MM.1S (cell line): ENCODE results near the gene SETD1A.
"Not testable (repeated sequence)": the region's sequence is repeated elsewhere in the genome, so short reads cannot be mapped to it uniquely, and the experiment has no call there.

Source experiments
- DNase-seq: peaks from one replicate; pipeline ENCODE4 v3.0.0-alpha.2; 2015
- H2AFZ ChIP-seq: fragments of 300-600 bp; sonication (generic); 2 replicates; pipeline ENCODE4 v1.6.0; 2016; ENCODE audit warnings: antibody characterized with exemption, low read length
- H3F3A ChIP-seq: fragments of 300-600 bp; sonication (generic); 2 replicates; pipeline ENCODE4 v1.6.1; 2016; ENCODE audit warnings: mild to moderate bottlenecking, antibody characterized with exemption, low read length, moderate library complexity, mixed read lengths; ENCODE audit not compliant: insufficient read depth
- H3K27ac ChIP-seq: fragments of 300-600 bp; sonication (generic); 2 replicates; pipeline ENCODE4 v1.5.1; 2016; ENCODE audit warnings: mild to moderate bottlenecking, low read length
- H3K27me3 ChIP-seq: fragments of 300-600 bp; sonication (generic); replicated peaks from 2 replicates; pipeline ENCODE4 v1.6.0; 2016; ENCODE audit warnings: low read length; ENCODE audit not compliant: insufficient read depth
- H3K36me3 ChIP-seq: fragments of 300-600 bp; sonication (generic); replicated peaks from 2 replicates; pipeline ENCODE4 v1.6.1; 2016; ENCODE audit warnings: mild to moderate bottlenecking, low read length, mixed read lengths; ENCODE audit not compliant: insufficient read depth
- H3K4me1 ChIP-seq: fragments of 300-600 bp; sonication (generic); 2 replicates; pipeline ENCODE4 v1.6.1; 2016; ENCODE audit warnings: low read length, mixed read lengths
- H3K4me2 ChIP-seq: fragments of 300-600 bp; sonication (generic); 2 replicates; pipeline ENCODE4 v1.6.0; 2016; ENCODE audit warnings: low read depth, low read length
- H3K4me3 ChIP-seq: fragments of 300-600 bp; sonication (generic); 2 replicates; pipeline ENCODE4 v1.5.1; 2016; ENCODE audit warnings: low read length, mixed read lengths
- H3K79me2 ChIP-seq: fragments of 300-600 bp; sonication (generic); 2 replicates; pipeline ENCODE4 v1.6.1; 2016; ENCODE audit warnings: mixed run types, low read length, mixed read lengths
- H3K9ac ChIP-seq: fragments of 300-600 bp; sonication (generic); 2 replicates; pipeline ENCODE4 v1.6.1; 2016; ENCODE audit warnings: low read length, mixed read lengths
- H3K9me2 ChIP-seq: fragments of 300-600 bp; sonication (generic); replicated peaks from 2 replicates; pipeline ENCODE4 v1.6.1; 2016; ENCODE audit warnings: mild to moderate bottlenecking, low read length, mixed read lengths; ENCODE audit not compliant: insufficient read depth
- H3K9me3 ChIP-seq: fragments of 300-600 bp; sonication (generic); replicated peaks from 2 replicates; pipeline ENCODE4 v1.6.1; 2016; ENCODE audit warnings: mild to moderate bottlenecking, low read length, mixed read lengths; ENCODE audit not compliant: insufficient read depth
- H4K20me1 ChIP-seq: fragments of 300-600 bp; sonication (generic); 2 replicates; pipeline ENCODE4 v1.6.1; 2016; ENCODE audit warnings: mild to moderate bottlenecking, low read length, moderate library complexity, mixed read lengths; ENCODE audit not compliant: insufficient read depth
- CTCF ChIP-seq: fragments of 300-600 bp; sonication (generic); IDR thresholded peaks from 2 replicates; pipeline ENCODE4 v1.5.1; 2016; ENCODE audit warnings: antibody characterized with exemption, low read length, mixed read lengths
- EZH2 ChIP-seq: fragments of 300-600 bp; sonication (generic); optimal IDR thresholded peaks from 2 replicates; pipeline ENCODE3; 2017; ENCODE audit warnings: low read depth, mild to moderate bottlenecking, antibody characterized with exemption, low read length, mixed read lengths
- EZH2phosphoT487 ChIP-seq: fragments of 300-600 bp; sonication (generic); IDR thresholded peaks from 2 replicates; pipeline ENCODE4 v1.6.1; 2018; ENCODE audit warnings: antibody characterized with exemption, low read length

Gene SETD1A

DNA sequence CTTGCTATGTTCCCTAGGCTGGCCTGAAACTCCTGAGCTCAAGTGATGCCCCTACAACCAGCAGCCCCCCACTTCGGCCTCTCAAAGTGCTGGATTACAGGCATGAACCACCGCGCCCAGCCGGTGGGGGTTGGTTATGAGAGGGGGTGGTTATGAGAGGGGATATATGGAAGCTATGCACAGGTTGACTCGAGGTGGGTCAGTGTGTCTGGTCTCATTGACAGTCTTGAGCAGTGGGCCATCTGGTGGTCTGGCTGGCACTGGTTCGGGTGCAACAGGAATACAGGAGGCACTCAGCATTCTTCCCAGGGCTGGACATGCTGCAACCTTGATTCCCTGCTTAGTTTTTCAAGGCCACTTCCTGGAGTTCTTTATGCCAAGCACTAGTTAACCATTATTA is 58.5 kb downstream of the SETD1A start:
- H3K4me2 ChIP-seq: no peak overlapping the region
- no peaks in the 10 kb centered on the region for H3K4me1 ChIP-seq
- TF ChIP-seq CTCF: no peak
- TF ChIP-seq EZH2phosphoT487: no peak
- TF ChIP-seq EZH2: no peak
- H3K9me2 ChIP-seq: no peaks in the 10 kb centered on the region
- no peaks in the 10 kb centered on the region for H3K79me2 ChIP-seq
- no peak overlapping the region for H3K27ac ChIP-seq
- H3F3A ChIP-seq: no peaks in the 10 kb centered on the region
- no peaks in the 10 kb centered on the region for H3K36me3 ChIP-seq
- H3K27me3 ChIP-seq: peaks cover 24% of the 10 kb centered on the region
- no peaks in the 10 kb centered on the region for H4K20me1 ChIP-seq
- no peak overlapping the region for H3K9ac ChIP-seq
- DNase-seq: no peak
- H3K9me3 ChIP-seq: no peaks in the 10 kb centered on the region
- H3K4me3 ChIP-seq: no peak overlapping the region
- no peak overlapping the region for H2AFZ ChIP-seq

- H2AFZ ChIP-seq, H3K27ac ChIP-seq, H3K4me3 ChIP-seq, H3K79me2 ChIP-seq, H3F3A ChIP-seq, H3K9ac ChIP-seq, H3K9me2 ChIP-seq, DNase-seq, H3K4me1 ChIP-seq, H3K36me3 ChIP-seq, H3K27me3 ChIP-seq, H3K4me2 ChIP-seq, H3K9me3 ChIP-seq, H4K20me1 ChIP-seq: not testable (repeated sequence)
These were observed 60.2 kb downstream of the SETD1A start for GRCh38 chr16:31017756-31018155.

DNA sequence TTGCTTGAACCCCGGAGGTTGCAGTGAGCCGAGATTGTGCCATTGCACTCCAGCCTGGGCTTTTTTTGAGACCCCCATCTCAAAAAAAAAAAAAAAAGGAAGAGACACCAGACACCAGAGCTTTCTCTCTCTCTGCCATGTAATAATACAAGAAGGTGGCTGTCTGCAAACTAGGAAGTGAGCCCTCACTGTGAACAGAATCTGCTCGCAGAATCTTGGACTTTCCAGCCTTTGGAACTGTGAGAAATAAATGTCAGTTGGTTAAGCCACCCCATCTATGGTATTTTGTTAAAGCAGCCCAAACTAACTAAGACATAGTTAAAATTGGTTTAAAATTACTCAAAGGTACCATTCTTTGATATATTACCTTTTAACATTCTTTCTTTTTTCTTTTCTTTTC is 63.0 kb downstream of the SETD1A start:
- Histone ChIP-seq H3K4me2 (no peak overlapping the region), H3F3A (no peaks in the 10 kb centered on the region), H3K9ac (no peak overlapping the region), H3K36me3 (no peaks in the 10 kb centered on the region), H3K79me2 (no peaks in the 10 kb centered on the region), H2AFZ (no peak overlapping the region), H3K27me3 (no peaks in the 10 kb centered on the region; the same call in 1 of the 2 replicates), H3K9me3 (no peaks in the 10 kb centered on the region), H3K4me1 (peaks cover 5% of the 10 kb centered on the region; the same call in 1 of the 2 replicates), H3K9me2 (no peaks in the 10 kb centered on the region), H3K4me3 (no peak overlapping the region), H3K27ac (no peak overlapping the region), H4K20me1 (no peaks in the 10 kb centered on the region)
- TF ChIP-seq CTCF (no peak), EZH2phosphoT487 (no peak), EZH2 (no peak)
- no peak for DNase-seq

DNA sequence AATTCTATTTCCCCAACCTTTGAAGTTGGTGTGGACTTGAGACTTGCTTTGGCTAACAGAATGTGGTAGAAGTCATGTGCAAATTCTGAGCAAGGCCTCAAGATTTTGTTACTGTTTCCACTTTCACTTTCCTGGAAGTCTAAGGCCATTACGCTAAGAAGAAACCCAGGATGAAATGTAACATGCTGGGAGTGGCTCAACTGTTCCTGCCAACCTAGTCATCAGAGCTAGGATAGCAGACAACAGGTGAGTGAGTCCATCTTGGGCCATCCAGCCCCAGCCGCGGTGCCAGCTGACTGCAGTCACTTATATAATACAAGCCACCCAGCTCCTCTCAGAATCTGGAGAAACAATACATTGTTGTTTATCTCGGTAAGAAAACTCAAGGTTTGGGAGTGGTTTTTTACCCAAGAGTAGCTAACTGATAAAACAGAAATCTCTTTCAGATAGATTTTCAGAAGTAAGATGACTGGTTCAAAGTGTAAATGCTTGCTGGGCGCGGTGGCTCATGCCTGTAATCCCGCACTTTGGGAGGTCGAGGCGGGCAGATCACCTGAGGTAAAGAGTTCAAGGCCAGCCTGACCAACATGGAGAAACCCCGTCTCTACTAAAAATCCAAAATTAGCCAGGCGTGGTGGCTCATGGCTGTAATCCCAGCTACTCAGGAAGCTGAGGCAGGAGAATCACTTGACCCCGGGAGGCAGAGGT is 65.1 kb downstream of the SETD1A start:
- no peak overlapping the region for H3K4me2 ChIP-seq
- no peaks in the 10 kb centered on the region for H3K79me2 ChIP-seq
- H3K36me3 ChIP-seq: no peaks in the 10 kb centered on the region
- H3K4me1 ChIP-seq: peaks cover 5% of the 10 kb centered on the region; the same call in 1 of the 2 replicates
- no peaks in the 10 kb centered on the region for H3K9me3 ChIP-seq
- H2AFZ ChIP-seq: no peak overlapping the region
- no peak overlapping the region for H3K4me3 ChIP-seq
- H3K27me3 ChIP-seq: no peaks in the 10 kb centered on the region
- TF ChIP-seq CTCF: no peak
- TF ChIP-seq EZH2phosphoT487: no peak
- no peak for TF ChIP-seq EZH2
- H3K9me2 ChIP-seq: no peaks in the 10 kb centered on the region
- H4K20me1 ChIP-seq: no peaks in the 10 kb centered on the region
- no peaks in the 10 kb centered on the region for H3F3A ChIP-seq
- DNase-seq: no peak
- H3K9ac ChIP-seq: no peak overlapping the region
- no peak overlapping the region for H3K27ac ChIP-seq
